Dedifferentiated amniotic fluid mesenchymal stem cell (primary cell): ENCODE measurements around the gene MSMB.
"Not testable (repeated sequence)": the region's sequence is repeated elsewhere in the genome, so short reads cannot be mapped to it uniquely, and the experiment has no call there.

Experiments
- DNase-seq: peaks from one replicate; pipeline ENCODE4 v3.0.0-alpha.2; 2016; ENCODE audit errors: extremely low spot score

MSMB gene, protein sequence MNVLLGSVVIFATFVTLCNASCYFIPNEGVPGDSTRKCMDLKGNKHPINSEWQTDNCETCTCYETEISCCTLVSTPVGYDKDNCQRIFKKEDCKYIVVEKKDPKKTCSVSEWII

DNA sequence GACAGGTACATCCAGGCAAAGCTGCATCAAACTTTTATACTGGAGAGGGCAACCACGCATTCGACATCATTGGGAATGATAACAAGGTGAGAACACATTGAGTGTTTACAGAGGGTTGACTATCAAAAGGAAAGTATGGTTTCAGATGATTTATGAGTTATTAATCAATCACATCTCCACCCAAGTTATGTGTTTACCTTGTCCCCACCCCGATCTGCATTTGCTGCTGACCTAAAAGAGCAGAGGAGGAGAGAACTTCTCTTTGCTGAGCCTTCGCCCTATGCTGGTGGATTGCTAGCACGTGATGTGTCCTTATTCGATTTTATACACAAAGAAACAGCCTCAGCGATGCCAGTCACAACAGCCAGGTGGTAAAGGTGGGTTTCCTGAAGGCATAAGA is at the start of gene MSMB:
Gene MSMB (minus strand): TSS at position 9 of the 400 bp plus-strand sequence. CDS start 32 bp downstream, outside the sequence.
- DNase-seq = no peak

DNA sequence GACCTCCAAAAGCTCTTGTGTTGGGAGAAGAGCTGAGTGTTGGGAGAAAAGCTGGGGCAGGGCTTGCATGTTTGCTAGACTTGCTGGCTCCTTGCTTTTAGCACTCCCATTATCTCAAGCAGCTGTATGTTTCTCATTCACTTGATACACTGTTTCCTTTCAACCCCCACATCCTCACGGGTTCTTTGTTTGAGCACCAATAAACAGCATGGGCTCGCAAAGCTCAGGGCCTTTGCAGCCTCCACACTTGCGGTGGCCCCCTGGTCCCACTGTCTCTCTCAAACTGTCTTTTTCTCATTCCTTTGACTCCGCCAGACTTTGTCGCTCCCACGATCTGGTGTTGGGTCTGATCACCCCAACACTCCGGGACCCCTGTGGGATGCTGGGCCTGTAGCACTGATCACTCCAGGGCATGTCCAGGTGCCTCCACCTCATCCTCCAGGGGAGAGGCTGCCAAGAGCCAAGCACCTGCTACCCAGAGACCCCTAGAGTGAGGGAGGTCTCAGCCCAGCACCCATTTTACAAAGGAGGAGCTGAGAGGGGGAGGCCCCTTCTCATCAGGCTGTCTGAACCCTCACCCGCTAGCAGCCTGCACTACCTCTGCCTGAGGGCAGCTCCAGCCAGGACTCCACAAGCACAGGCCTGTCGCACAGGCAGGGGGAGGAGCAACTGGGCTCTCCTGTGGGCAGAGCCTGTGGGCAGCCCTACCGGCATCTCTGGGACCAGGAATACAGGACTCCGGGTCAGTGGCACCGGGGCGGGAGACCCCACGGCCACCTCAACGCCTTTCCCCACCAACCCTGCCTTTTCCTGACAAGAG is 49.1 kb upstream of the MSMB start:
- DNase-seq = no peak

DNA sequence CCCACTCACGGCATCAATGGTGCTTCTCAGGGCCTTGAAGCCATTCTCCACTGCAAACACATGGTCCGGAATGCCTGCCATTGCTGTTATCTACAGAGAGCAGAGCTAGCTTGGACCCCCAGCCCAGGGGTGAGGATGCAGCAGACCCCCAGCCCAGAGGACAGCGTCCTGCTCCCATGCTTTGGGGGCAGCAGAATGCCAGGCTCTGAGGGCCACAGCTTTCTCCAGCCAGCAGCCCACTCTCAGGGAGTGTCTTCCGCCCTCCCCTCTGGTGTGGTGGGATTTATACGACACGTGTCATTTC is 48.1 kb upstream of the MSMB start:
- no peak for DNase-seq

DNA sequence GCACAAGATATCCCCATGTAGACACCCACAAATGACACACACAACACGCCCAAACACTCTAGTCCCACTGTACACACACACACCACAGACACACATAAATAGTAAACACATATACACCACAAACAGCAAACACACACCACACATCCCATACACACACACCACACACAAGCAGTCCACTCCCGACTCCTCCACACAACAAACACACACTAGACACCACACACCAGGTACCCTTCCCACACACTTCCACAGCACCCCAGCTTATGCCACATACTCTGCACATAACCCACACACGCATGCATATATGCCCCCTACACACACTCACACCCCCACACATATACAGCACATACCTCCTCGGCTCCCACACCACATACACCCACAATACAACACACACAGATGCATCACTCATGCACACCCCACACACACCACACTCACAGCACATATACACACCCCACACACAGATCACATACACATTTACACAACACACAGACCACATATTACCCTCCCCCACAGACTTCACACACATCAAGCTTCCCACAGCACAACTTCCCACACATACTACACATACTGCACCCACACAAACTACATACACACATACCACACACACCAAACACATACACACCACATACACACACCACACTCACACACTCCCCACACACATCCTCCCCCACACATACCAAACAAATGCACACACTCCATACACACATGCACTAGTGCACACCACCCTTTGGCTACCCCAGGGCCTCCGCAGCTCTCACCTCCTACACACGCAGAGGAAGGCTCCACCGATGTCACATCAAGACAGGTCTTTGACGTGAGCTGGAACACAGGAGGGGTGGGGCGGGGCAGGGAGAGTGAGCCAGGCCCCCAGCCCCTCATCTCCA is 47.5 kb upstream of the MSMB start:
- DNase-seq = not testable (repeated sequence)

DNA sequence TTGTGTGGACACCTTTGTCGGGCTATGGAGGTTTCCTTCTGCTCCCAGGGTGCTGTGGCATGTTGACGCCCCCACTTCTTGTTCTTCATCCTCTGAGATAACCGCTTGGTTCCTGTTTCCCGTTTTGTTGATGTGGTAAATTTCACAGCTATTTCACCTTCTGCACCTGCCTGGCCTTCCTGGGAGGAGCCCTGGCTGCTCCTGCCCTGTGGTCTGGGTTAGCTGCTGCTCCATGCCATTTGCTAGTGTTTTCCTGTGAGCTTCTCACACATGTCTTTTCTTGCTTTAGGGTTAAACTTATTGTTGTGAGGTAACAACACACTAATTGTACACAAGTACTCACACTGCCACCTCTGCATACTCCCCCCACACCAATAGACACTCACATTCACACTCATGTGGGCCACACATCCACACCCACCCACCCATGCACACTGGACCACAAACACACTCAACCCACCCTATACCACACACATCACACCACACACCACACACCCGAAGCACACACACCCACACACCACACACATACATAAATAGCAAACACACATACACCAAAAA is 46.5 kb upstream of the MSMB start:
- no peak for DNase-seq

DNA sequence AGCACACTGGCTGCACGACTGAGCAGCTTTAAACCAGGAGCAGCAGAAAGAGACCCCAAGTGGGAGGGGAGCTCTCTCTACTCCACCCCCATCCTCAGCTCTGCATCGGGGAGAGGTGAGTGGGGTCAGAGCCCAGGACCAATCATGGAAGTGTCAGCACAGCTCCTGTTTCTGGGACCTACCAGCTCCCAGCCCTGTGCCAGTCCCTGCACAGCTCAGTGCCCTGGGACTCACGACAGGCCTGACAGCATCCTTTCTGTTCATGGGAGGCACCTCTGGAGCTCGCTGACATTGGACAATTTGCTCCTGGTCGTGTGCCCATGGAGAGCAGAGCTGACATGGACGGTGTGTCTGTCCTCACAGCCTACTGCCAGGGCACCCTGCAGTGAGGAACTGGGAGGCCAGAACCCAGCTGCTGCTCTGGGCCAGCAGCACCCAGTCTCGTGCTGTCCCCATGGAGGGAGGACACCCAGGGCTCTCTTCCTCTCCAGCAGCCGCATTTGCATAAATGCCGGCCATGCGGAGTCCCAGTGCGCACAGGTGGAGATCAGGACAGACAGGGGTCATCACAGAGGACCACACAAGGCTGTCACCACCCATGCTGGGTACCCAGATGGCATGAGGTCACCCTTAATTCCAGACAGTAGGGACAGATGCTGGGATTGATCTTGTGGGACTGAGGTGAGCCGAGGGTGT is 45.9 kb upstream of the MSMB start:
- DNase-seq = no peak

DNA sequence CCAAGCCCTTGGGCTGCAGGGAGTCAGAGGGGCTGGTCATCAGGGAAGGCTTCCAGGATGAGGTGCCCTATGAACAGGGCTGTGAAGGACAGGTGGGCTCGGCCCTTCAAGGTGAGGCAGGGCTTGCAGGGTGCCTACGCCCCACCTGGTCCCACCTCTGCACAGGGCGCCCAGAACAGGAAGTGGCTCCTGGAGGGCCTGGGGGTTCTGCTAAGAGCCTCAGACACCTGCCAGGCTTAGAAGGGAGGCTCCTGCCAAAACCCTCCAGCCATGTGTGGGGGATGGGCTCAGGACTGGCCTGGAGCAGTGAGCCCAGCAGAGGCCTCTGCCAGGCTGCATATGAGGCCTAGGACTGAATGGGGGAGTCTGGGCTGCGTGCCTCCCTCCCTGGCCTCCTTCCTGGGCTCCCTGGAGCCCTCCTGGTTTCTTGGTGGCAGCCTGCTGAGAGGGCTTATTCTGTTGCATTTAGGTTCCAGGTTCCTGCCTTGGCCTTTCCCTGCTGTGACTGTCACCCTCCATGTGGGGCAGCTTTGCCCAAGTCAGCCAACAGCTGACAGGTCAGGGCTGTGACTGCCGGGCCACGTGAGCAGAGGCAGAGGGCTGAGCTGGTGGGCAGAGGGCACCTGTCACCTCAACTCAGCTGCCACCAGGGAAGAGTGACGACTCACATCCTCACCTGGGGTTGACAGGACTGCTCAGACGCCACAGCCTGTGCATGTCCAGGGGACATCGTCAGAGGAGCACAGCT is 45.2 kb upstream of the MSMB start:
- DNase-seq = no peak

DNA sequence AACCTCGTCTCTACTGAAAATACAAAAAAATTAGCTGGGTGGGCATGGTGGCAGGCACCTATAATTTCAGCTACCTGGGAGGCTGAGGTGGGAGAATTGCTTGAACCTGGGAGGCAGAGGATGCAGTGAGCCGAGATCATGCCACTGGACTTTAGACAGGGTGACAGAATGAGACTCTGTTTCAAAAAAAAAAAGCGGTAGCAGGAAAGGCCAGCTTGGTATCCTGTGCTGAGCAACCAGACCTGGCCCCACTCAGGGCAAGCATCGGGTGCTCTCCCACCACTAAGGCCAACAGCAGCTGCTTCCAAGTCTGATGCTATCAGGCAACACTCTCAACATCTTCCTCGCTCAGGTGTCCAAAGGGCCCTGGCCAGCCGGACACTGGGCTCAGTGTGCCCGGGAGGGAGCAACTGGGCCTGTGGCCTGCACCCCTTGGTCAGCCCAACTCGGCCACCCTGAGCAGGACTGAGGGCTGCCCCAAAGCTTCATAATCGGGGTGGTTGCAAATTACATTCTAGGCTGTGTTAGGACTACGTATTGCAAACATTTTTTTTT is 44.3 kb upstream of the MSMB start:
- no peak for DNase-seq

DNA sequence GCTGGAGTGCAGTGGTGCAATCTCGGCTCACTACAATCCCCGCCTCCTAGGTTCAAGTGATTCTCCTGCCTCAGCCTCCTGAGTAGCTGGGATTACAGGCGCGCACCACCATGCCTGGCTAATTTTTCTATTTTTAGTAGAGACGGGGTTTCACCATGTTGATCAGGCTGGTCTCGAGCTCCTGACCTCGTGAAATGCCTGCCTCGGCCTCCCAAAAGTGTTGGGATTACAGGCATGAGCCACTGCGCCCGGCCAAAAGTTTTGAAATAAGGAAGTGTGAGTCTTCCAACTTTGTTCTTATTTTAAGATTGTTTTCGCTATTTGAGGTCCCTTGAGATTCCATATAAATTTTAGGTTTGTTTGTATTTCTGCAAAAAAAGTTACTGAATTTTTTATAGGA is 41.3 kb upstream of the MSMB start:
- not testable (repeated sequence) for DNase-seq

DNA sequence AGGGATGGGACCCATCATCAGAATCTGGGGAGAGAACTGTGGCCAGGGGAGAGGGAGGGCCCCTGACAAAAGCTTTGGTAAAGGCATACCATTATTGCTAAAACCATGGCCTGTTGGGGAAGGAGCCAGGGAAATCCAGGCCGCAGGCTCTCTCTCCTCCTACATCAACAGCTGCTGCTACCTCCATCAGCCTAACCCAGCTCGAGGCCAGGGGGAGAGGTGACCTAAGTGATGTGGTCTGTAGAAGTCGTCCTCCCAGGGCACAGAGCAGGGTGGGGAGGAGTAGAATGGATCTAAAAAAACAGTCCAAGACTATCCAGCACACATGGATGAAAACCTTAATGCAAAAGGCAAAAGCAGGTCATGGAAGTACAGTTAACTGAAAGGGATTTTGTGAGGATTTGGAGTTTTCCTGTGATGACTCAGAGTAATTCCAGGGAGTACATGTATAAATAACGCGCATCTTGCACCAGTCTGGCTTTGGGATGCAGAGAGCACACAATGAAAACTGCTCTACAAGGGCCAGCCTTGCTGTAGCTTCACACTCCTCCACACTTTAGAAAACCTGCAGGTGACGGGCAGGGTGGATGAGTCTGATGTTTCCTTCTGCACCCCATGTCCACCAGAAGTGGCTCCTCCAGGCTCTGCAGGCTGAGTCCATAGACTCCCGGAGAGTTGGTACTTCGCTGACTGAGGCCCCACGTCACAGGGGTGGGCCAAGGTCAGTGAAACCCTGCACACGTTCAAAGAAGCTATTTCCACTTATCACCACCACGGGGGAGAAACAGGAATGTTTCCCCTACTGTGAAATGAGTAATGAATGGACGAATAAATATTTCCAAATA is 38.5 kb upstream of the MSMB start:
- no peak for DNase-seq

DNA sequence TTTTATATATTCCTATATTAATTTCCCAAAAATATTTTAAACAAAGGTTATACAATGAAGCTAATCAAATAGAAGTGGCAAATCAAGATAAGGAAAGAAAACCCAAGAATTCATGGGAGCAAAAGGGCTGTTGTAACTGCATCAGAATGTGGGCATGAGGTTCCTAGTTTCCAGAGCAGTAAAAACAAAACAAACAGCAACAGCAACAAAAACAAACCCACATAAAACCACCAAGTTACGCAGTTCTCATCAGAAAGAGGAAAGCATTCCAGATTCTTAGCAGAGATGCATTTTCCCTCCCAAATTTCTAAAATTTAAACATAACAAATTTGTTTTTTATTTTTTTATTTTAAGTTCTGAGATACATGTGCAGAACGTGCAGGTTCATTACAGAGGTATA is 34.8 kb upstream of the MSMB start:
- no peak for DNase-seq

DNA sequence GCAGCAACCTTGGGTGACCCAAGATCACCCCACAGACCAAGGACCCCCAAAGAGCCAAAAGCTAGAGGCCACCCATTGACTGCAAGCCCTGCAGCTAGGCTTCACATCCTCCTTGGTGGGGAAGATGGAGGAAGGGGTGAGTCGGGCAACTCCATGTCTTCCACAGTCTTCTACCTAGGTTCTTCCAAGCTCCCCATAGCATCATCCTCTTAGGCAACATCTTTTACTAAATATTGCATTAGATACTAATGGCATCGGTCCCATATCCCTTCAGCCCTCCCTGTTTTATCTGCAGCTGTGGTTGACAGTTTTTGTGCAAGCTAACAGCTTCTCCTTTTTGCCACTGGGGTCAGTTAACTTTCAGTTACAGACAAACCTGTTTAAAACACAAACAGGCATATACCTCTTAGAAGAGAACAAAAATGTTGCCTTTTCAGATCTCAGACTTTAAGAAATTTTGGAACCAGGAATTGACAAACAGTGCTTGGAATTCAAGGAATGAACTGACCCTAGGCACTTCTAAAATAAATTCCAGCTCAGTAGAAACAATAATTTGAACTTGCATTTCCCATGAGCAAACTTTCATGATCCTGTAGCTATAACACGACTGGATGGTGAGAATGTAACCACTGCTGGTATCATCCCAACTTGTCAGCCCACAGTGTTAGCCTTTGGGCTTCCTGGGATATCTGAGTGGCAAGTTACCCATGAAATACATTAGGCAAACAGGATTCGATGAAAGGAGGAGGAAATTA is 33.9 kb upstream of the MSMB start:
- no peak for DNase-seq

DNA sequence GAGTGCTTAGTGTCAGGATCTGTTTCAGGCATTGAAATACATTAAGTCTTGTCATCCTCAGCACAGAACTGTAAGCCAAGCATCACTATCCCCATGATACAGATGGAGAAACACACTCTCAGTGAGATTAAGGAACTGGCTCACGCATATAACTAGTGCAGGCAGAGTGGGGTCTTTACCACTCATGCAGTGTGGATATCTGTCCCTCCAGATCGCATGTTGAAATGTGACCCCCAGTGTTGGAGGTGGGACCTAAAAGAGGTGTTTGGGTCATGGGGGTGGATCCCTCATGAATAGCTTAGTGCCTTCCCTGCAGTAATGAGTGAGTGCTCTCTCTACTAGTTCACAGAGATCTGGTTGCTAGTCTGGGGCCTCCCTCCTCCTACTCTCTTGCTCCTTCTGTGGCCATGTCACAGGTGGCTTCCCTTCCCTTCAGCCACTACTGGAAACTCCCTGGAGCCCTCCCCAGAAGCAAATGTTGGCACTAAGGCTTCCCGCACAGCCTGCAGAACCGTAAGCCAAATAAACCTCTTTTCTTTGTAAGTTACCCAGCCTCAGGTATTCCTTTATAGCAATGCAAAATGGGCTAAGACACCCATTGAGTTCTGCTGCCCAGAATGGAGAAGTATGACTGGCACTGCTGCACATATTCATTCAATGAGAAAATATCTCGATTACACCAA is 31.8 kb upstream of the MSMB start:
- DNase-seq = no peak

DNA sequence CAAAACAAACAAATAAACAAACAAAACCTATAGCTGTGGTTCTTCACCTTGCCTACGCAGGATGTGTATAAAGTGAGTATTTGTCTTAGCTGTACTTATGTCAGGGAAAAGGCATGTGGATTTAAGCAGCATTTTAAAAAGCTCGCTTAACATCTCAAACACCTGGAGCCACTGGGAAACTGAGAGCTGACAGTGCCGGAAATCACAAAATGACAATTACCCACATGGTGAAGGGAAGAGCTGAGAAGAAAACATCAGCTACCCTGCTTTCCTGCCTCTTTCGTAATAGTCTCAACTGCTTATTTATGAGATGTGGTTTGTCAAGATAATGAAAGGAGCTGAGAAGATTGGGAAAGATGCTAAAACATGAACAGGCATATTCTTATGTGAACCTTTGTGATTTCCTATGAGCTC is 31.1 kb upstream of the MSMB start:
- DNase-seq = no peak

DNA sequence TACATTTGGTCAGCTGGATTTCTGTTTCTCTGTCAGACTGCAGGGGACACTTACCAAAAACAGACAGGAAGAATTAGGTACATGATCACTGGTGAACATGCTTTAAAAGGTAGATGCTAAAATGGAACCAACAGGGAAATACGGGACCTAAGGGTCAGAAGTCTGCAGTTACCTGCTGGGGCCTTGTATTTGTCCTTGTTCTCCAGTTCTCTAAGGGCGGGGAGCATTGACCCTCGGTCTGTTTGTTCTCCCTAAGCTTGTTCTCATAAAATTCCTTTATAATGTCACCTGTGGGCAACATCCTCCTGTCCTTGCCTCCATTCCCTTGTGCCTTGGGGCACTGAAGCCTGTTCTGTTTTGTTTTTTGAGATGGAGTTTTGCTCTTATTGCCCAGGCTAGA is 29.8 kb upstream of the MSMB start:
- DNase-seq = no peak

DNA sequence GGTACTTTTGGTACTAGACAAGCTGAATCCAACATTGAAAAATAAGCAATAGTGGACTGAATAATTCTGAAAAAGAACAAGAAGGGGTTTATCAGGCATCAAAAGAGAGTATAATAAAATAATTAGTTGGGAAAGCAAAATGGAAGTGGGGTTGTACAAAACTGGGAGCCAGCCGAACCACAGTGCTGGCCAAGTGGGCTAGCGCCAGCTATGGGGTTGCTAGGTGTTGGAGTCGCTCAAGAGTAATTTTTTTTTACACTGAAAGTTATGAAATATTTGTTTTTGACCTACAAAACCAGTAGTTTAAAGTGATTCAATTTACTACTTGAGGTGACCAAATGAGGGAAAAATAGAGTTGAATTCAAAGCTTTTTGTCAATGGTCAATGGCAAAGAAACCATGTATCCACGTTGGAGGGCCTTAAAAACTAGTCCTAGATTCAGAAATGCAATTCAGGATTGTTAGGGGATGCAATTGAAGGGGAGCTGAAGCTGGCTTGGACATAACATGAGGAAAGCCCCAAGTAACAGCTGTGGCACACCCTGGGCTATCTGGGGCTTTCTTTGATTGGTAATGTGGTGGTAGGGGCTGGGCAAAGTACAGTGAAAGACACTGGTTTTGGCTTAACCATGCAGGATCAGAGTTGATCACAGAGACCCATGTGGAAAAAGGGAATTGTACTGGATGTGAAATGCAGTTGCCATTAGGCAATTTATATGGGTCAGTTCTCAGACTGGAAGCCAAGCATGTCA is 28.3 kb upstream of the MSMB start:
- no peak for DNase-seq

DNA sequence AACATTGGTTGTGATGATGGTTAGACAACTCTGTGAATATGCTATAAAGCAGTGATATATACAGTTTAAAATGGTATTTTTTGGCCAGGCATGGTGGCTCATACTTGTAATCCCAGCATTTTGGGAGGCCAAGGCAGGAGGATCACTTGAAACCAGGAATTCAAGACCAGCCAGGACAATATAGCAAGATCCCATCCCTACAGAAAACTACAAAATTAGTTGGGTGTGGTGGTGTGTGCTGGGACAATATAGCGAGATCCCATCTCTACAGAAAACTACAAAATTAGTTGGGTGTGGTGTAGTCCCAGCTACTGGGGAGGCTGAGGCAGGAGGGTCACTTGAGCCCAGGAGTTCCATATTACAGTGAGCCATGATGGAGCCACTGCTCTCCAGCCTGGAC is 27.5 kb upstream of the MSMB start:
- DNase-seq = no peak

DNA sequence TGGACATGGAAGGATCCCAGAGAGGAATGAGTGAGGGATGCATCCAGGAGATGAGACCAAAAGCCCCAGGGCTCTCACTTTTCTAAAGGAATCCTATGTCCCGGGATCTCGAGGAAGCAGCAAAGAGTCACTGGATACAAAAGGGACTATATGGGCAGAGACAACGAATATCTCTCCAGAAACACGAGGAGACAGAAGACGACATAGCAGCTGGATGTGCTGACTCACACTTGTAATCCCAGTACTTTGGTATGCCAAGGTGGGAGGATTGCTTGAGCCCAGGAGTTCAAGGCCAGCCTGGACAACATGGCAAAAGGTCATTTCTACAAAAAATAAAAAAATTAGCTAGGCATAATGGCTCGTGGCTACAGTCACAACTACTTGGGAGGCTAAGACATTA is 24.7 kb upstream of the MSMB start:
- no peak for DNase-seq
